ENCODE measurements around the gene EPB41L4A.

DNA sequence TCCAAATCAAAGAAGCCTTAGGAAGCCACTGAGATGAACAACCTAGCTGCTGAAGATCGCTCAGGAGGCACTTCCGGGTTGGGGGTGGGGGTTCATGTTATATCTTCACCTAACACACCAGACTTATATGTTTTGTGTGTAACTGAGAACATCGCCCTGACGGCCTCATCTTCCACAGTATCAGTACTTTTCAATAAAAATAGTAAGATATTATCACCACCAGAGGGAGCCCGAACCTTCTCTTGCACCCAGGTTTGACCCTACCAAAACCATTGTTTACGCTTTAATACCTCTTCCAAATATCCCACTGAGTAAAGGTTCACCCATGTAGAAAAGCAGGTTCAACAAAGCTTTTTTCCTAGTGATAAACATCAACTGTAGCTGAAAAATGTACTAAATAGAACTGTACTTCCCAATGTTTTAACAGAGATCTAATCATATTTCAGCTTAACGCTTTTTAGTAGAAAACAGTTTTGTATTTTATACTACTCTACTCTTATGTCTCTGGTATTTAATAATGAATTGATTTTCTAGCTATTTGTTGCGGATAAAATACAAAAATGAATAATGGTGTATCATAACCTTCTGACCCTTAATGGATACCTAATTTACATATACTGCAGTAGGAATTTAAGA, 244.0 kb downstream of the EPB41L4A start:
- TF ChIP-seq GATA3 (IDR thresholded peaks at IDR 0.05; ENCODE audit: low read depth, low read length) (no peak), GATA2 (IDR thresholded peaks at IDR 0.05; ENCODE audit: low read depth, low read length) (no peak)

All from SH-SY5Y (cell line).